Effector memory CD8-positive, alpha-beta T cell (primary cell): ENCODE results near the gene DNAH6.
"Not testable (repeated sequence)": the region's sequence is repeated elsewhere in the genome, so short reads cannot be mapped to it uniquely, and the experiment has no call there.

Experiments
- ATAC-seq: fragments of 150-1000 bp; cut with Tn5 transposase; replicated peaks from 2 replicates; pipeline ENCODE4 v1.10.0; 2021; ENCODE audit warnings: mild to moderate bottlenecking, moderate library complexity
- DNase-seq, 3 experiments: peaks; one replicate each; pipeline ENCODE4 v3.0.0; 2021
- H3K27ac Mint-ChIP-seq, 2 donors: one replicate each; pipeline ENCODE4 v1.8.0; 2022; ENCODE audit warnings: mild to moderate bottlenecking in 2 of 2, mixed read lengths in 2 of 2, moderate library complexity in 2 of 2
- H3K27me3 Mint-ChIP-seq, 2 donors: one replicate each; pipeline ENCODE4 v1.8.0; 2022; ENCODE audit warnings: mixed read lengths in 2 of 2
- H3K36me3 Mint-ChIP-seq: one replicate; pipeline ENCODE4 v1.8.0; 2022; ENCODE audit warnings: mild to moderate bottlenecking, moderate library complexity, mixed read lengths; ENCODE audit not compliant: insufficient read depth
- H3K4me1 Mint-ChIP-seq, 2 donors: one replicate each; pipeline ENCODE4 v1.8.0; 2022; ENCODE audit warnings: low read depth in 2 of 2, mixed read lengths in 2 of 2
- H3K4me3 Mint-ChIP-seq, 2 donors: one replicate each; pipeline ENCODE4 v1.8.0; 2022; ENCODE audit warnings: mild to moderate bottlenecking in 2 of 2, mixed read lengths in 2 of 2, moderate library complexity in 2 of 2
- H3K9me3 Mint-ChIP-seq, 2 donors: one replicate each; pipeline ENCODE4 v1.8.0; 2022; ENCODE audit warnings: mixed read lengths in 2 of 2

Gene DNAH6

DNA sequence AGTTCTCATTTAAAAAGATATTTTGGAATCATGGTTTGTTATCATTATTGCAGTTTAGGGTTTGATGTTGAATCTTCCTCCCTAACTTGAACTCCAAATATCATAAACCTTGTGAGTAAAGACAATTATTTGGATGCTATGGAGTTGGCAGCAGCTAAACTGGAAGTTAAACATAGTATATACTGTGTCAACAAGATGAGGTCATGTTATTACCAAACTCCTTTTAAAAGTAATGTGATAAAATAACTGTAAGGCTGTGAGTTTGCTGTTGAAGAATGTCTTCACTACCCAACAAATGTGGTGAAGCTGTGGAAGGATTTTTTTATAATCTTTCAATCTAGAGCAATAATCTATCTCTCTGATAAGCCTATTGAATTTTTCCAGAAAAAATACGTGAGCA, 16.0 kb downstream of the DNAH6 start:
- DNase-seq = no peak
- Mint-ChIP-seq H3K4me3 (no peak overlapping the region), H3K36me3 (no peaks in the 10 kb centered on the region), H3K4me1 (no peaks in the 10 kb centered on the region), H3K9me3 (no peaks in the 10 kb centered on the region), H3K27ac (no peak overlapping the region), H3K27me3 (peaks cover 6 to 11% of the 10 kb centered on the region in 2 donors)
- ATAC-seq = no peak

DNA sequence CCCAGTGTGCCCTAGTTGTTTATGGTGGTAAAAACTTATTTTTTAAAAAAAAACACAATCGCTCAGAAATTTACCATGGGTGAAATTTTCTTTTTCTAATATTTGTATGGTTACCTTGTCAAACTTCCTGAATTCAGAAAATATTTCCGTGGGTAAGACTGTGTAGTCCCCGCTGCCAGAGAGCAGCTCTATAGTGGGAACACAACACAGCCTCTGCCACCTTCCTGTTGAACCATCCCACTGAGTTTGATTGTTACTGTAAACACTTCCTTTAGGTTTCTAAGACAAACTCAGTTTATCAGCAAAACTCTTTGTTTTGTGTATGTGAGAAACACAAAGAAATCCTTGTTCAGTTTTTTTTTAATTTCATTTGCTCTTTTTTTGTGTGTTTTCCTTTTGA, 17.9 kb downstream of the DNAH6 start:
- DNase-seq = no peak
- H3K36me3 Mint-ChIP-seq = no peaks in the 10 kb centered on the region
- H3K27me3 Mint-ChIP-seq = peaks cover 6 to 11% of the 10 kb centered on the region in 2 donors
- no peak overlapping the region for H3K27ac Mint-ChIP-seq
- no peak overlapping the region for H3K4me3 Mint-ChIP-seq
- peaks cover 0 to 1% of the 10 kb centered on the region in 2 donors for H3K4me1 Mint-ChIP-seq
- no peaks in the 10 kb centered on the region for H3K9me3 Mint-ChIP-seq
- no peak for ATAC-seq

DNA sequence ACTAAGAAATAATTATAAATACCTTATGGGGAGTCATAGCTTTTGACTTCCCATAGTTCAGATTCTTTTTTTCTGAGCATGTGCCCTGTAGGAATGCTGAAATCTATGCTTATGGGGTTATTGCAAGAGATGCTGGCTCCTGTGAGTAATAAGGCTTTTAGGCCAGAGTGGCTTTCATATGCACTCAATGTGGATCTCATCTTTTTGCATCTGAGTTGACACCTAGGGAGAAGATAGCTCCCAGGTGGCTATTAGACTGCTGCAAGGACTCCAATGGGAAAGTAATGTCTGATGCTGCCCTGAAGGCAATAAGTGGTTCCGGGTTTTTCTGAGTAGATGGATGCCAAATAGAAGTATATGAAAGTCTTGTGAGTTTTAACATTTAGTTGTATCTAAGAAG, 21.0 kb downstream of the DNAH6 start:
- DNase-seq (no peak), ATAC-seq (no peak)
- Mint-ChIP-seq H3K27ac (no peak overlapping the region), H3K27me3 (no peaks in the 10 kb centered on the region), H3K4me1 (peaks cover 9 to 11% of the 10 kb centered on the region in 2 donors), H3K36me3 (no peaks in the 10 kb centered on the region), H3K9me3 (no peaks in the 10 kb centered on the region), H3K4me3 (no peak overlapping the region)

DNA sequence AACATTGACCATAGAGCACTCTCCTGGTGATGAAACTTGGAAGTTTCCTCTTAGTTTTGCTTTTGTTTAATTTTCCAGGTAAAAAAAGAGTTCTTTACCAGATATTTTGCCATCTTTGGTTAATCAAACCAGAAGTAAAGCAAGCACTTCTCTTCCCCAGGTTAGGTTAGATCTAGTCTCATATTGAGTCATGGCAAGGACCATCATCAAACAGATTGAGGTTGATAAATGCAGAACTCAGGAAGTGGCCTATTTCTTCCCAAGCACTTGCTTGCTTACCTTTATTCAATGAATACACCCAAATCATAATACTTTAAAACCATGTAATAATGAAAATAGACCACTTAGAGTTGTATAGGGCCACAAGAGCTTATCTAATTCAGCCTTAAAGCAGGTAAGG, 23.4 kb downstream of the DNAH6 start:
- ATAC-seq (peak; percentile 72), DNase-seq (no peak)
- Mint-ChIP-seq H3K27ac (no peak overlapping the region), H3K36me3 (no peaks in the 10 kb centered on the region), H3K27me3 (no peaks in the 10 kb centered on the region), H3K9me3 (no peaks in the 10 kb centered on the region), H3K4me1 (peaks cover 9 to 11% of the 10 kb centered on the region in 2 donors), H3K4me3 (no peak overlapping the region)

GRCh38 chr2:84545005-84545404, 28.7 kb downstream of the DNAH6 start:
- ATAC-seq (no peak), DNase-seq (no peak)
- Mint-ChIP-seq H3K4me1 (peaks cover 3% of the 10 kb centered on the region in 2 donors), H3K9me3 (no peaks in the 10 kb centered on the region), H3K36me3 (no peaks in the 10 kb centered on the region), H3K4me3 (no peak overlapping the region), H3K27me3 (no peaks in the 10 kb centered on the region), H3K27ac (no peak overlapping the region)

DNA sequence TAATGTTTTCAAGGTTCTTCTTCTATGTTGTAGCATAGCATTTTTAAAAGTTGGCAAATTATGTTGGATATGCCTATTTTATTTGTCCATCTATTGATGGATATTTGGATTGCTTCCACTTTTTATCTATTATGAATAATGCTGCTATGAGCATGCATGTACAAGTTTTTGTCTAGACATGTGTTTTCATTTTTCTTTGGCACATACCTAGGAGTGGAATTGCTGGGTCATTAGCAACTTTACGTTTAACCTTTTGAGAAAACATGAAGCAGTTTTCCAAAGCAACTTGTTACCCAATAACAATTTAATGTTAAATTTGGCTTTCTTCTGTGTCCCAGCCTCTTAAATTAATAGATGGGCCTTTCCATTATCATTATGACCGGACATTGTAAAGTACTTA, 30.3 kb downstream of the DNAH6 start:
- Mint-ChIP-seq H3K27ac (no peak overlapping the region), H3K36me3 (no peaks in the 10 kb centered on the region), H3K4me3 (no peak overlapping the region), H3K27me3 (no peaks in the 10 kb centered on the region), H3K4me1 (no peaks in the 10 kb centered on the region), H3K9me3 (no peaks in the 10 kb centered on the region)
- ATAC-seq = no peak
- no peak for DNase-seq

DNA sequence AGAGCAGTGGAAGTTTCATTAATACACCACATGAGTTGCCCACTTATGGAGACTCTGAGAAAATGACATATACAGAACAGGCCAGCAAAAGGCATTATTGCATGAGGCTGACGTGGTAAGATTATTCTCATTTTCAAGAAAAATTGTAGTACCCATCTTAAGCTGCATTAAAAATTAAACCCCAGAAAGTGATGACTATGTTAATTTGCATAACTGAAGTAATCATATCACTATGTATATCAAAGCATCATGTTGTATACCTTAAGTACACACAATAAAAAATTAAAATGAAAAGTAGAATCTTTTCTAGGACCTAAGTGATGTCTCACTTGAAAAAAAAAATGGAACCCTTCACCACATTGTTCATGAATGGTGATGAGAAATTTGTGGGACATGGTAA, 32.0 kb downstream of the DNAH6 start:
- Mint-ChIP-seq H3K4me1 (no peaks in the 10 kb centered on the region), H3K27ac (no peak overlapping the region), H3K27me3 (no peaks in the 10 kb centered on the region), H3K36me3 (no peaks in the 10 kb centered on the region), H3K4me3 (no peak overlapping the region), H3K9me3 (no peaks in the 10 kb centered on the region)
- ATAC-seq (no peak), DNase-seq (no peak)

GRCh38 chr2:84550916-84551315, 34.6 kb downstream of the DNAH6 start:
- Mint-ChIP-seq H3K4me3 (no peak overlapping the region), H3K9me3 (no peaks in the 10 kb centered on the region), H3K36me3 (peaks cover 3% of the 10 kb centered on the region), H3K27me3 (peaks cover 5 to 14% of the 10 kb centered on the region in 2 donors), H3K27ac (no peak overlapping the region), H3K4me1 (no peaks in the 10 kb centered on the region)
- ATAC-seq (no peak), DNase-seq (no peak)

- not testable (repeated sequence) for H3K27ac Mint-ChIP-seq, DNase-seq, ATAC-seq, H3K9me3 Mint-ChIP-seq, H3K36me3 Mint-ChIP-seq, H3K4me3 Mint-ChIP-seq, H3K4me1 Mint-ChIP-seq
- peaks cover 6 to 18% of the 10 kb centered on the region in 2 donors for H3K27me3 Mint-ChIP-seq
Measured at GRCh38 chr2:84551526-84551925, 35.2 kb downstream of the DNAH6 start.

GRCh38 chr2:84556190-84556589, 39.9 kb downstream of the DNAH6 start:
- DNase-seq (no peak), ATAC-seq (no peak)
- Mint-ChIP-seq H3K4me1 (no peaks in the 10 kb centered on the region), H3K36me3 (peaks cover 3% of the 10 kb centered on the region), H3K9me3 (peaks cover 0 to 2% of the 10 kb centered on the region in 2 donors), H3K4me3 (no peak overlapping the region), H3K27ac (peak overlapping the region in 1 of 2 donors; percentile 29), H3K27me3 (peaks cover 6 to 18% of the 10 kb centered on the region in 2 donors)

DNA sequence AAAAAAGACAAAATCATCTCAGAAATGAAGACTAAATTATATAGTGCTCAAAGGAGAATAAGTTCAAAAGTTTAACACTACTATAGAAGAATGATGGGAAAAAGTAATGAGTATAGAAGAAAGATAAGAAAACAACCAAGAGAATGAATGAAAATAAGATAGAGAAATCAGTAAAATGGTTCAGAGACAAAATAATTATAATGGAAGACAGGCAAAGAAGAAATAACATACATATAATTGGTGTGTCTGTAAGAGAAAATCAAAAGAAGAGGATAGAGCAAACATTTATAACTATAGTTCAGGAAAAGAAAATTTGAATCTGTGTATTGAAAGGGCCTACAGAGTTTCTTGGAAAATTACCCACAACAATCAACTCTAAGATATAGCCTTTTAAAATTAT, 43.5 kb downstream of the DNAH6 start:
- peaks cover 0 to 2% of the 10 kb centered on the region in 2 donors for H3K9me3 Mint-ChIP-seq
- no peak for DNase-seq
- H3K36me3 Mint-ChIP-seq = peaks cover 1% of the 10 kb centered on the region
- peaks cover 6 to 21% of the 10 kb centered on the region in 2 donors for H3K27me3 Mint-ChIP-seq
- H3K27ac Mint-ChIP-seq = no peak overlapping the region
- H3K4me1 Mint-ChIP-seq = no peaks in the 10 kb centered on the region
- H3K4me3 Mint-ChIP-seq = no peak overlapping the region
- ATAC-seq = no peak

- peaks cover 0 to 1% of the 10 kb centered on the region in 2 donors for H3K4me1 Mint-ChIP-seq
- H3K9me3 Mint-ChIP-seq = no peaks in the 10 kb centered on the region
- peak overlapping the region in 1 of 2 donors; percentile 33 for H3K27ac Mint-ChIP-seq
- peaks cover 0 to 6% of the 10 kb centered on the region in 2 donors for H3K27me3 Mint-ChIP-seq
- ATAC-seq = no peak
- no peak for DNase-seq
- H3K4me3 Mint-ChIP-seq = no peak overlapping the region
- H3K36me3 Mint-ChIP-seq = no peaks in the 10 kb centered on the region
Measured at GRCh38 chr2:84579661-84580060, 63.4 kb downstream of the DNAH6 start.

GRCh38 chr2:84603911-84604310, 87.6 kb downstream of the DNAH6 start:
- H3K27me3 Mint-ChIP-seq = peaks cover 11 to 32% of the 10 kb centered on the region in 2 donors
- ATAC-seq = no peak

DNA sequence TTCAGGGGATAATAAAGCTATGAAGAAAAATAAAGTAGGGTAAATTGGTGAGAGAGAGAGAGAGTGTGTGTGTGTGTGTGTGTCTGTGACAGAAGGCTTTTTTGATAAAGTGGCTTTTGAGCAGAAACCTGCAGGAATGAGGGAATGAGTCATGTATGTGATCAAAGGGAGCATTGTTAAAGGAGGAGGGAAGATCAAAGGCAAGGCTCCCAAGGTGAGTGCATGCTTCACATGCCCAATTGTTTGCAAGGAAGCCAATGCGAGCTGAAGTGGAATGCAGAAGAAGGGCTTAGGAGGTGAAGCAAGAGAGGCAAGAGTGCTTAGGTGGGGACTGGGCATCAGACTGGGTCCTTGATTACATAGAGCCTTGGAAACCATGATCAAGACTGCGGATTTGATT, 96.8 kb downstream of the DNAH6 start:
- H3K4me3 Mint-ChIP-seq = no peak overlapping the region
- H3K4me1 Mint-ChIP-seq = no peaks in the 10 kb centered on the region
- DNase-seq (no peak), ATAC-seq (no peak)
- peaks cover 0 to 2% of the 10 kb centered on the region in 2 donors for H3K9me3 Mint-ChIP-seq
- H3K27ac Mint-ChIP-seq = no peak overlapping the region
- H3K36me3 Mint-ChIP-seq = no peaks in the 10 kb centered on the region
- H3K27me3 Mint-ChIP-seq = peaks cover 0 to 8% of the 10 kb centered on the region in 2 donors

More at GRCh38 chr2:84603911-84604310, 87.6 kb downstream of the DNAH6 start:
- Mint-ChIP-seq H3K36me3 (no peaks in the 10 kb centered on the region), H3K27ac (no peak overlapping the region), H3K9me3 (peaks cover 1 to 14% of the 10 kb centered on the region in 2 donors), H3K4me3 (no peak overlapping the region), H3K4me1 (no peaks in the 10 kb centered on the region)
- DNase-seq = no peak
